ENCODE data around the gene PPCDC. TPM values are rescaled to one million over a fixed set of nuclear protein-coding genes. Genes with fewer than 3 reads are reported as not detected.

The PPCDC gene
- total RNA-seq, 1 donor = 7.8 TPM

DNA sequence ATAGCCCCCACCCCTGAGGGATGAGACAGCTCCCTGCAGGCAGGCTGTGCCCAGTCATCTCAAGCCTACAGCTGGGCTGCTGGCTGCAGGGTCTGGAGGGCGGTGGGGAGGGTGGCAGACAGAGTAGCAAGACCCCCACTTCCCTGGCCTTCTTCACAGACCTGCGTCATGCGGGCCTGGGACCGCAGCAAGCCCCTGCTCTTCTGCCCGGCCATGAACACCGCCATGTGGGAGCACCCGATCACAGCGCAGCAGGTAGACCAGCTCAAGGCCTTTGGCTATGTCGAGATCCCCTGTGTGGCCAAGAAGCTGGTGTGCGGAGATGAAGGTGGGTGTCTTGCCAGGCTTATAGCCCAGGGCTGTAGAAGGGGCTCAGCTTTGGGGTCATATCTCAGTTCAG, 25.0 kb downstream of the PPCDC start:
- H3K4me3 ChIP-seq (ENCODE audit: low read depth, low read length) = no peak overlapping the region
- no peak for DNase-seq (ENCODE audit: low read depth)
- no peak for TF ChIP-seq CTCF (IDR thresholded peaks at IDR 0.05; ENCODE audit: insufficient read depth, low read depth, low read length)

- DNase-seq (ENCODE audit: low read depth) = peak; percentile 51
- no peak overlapping the region for H3K4me3 ChIP-seq (ENCODE audit: low read depth, low read length)
- TF ChIP-seq CTCF (IDR thresholded peaks at IDR 0.05; ENCODE audit: insufficient read depth, low read depth, low read length) = no peak
Measured at GRCh38 chr15:75049392-75049791, 26.0 kb downstream of the PPCDC start.

DNA sequence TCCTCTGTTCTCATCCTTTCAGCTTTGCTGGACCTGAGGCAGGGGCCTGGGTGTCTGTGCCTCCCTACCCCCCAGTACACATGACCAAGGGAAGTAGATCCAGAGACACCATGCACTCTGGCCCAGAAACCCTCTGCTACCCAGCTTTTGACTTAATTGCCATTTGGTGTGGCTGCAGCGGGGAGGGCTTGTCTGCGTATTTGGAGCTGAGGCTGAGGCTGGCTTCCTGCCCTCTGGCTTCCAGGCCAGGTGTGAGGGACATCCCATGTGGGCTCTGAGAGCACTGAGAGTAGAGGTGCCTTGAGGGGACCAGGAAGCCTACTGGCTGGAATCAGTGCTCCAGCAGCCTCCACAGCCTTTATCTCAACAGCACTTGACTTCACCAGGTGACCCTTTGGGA, 26.9 kb downstream of the PPCDC start:
- no peak for DNase-seq (ENCODE audit: low read depth)
- no peak for TF ChIP-seq CTCF (IDR thresholded peaks at IDR 0.05; ENCODE audit: insufficient read depth, low read depth, low read length)
- no peak overlapping the region for H3K4me3 ChIP-seq (ENCODE audit: low read depth, low read length)

DNA sequence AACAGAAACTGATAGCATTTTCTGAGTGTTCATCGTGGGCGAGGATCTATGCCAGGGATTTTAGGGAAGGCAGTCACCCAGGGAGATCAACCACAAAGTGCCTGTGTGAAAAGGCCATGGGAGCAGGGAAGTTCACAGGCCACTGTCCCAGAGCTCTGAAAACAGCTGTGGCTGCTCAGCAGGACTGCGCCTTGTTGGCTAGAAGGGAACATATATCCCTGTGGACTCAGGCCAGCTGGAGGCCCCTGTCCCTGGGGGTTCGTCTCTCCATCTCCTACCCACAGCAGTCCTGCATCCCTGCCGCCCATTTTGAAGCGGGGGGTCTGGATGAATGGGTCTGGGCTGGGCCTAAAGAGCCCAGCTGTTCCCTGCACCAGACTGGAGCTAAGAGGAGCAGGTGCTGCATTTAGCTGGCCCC, 27.8 kb downstream of the PPCDC start:
- peak; percentile 76 for DNase-seq (ENCODE audit: low read depth)
- TF ChIP-seq CTCF (IDR thresholded peaks at IDR 0.05; ENCODE audit: insufficient read depth, low read depth, low read length) = no peak

GRCh38 chr15:75051711-75052110, 28.3 kb downstream of the PPCDC start:
- no peak overlapping the region for H3K4me3 ChIP-seq (ENCODE audit: low read depth, low read length)
- TF ChIP-seq CTCF (IDR thresholded peaks at IDR 0.05; ENCODE audit: insufficient read depth, low read depth, low read length) = no peak
- DNase-seq (ENCODE audit: low read depth) = no peak

More for the DNA sequence above, 27.8 kb downstream of the PPCDC start:
- H3K4me3 ChIP-seq (ENCODE audit: low read depth, low read length) = no peak overlapping the region

GRCh38 chr15:75052972-75053747, 29.8 kb downstream of the PPCDC start:
- no peak for DNase-seq (ENCODE audit: low read depth)
- TF ChIP-seq CTCF (IDR thresholded peaks at IDR 0.05; ENCODE audit: insufficient read depth, low read depth, low read length) = no peak
- no peak overlapping the region for H3K4me3 ChIP-seq (ENCODE audit: low read depth, low read length)

DNA sequence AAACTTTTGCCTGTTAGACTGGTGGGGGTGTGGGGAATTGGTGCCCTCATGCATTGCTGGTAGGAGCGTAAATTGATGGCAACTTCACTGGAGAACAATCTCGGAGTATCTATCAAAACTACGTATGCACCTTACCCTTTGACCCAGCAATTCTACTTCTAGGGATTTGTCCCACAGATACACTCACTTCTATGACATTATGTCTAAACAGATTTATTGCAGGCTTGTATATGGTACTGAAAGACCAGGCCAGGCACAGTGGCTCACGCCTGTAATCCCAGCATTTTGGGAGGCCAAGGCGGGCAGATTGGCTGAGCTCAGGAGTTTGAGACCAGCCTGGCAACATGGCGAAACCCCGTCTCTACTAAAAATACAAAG, 30.3 kb downstream of the PPCDC start:
- H3K4me3 ChIP-seq (ENCODE audit: low read depth, low read length) = no peak overlapping the region
- TF ChIP-seq CTCF (IDR thresholded peaks at IDR 0.05; ENCODE audit: insufficient read depth, low read depth, low read length) = no peak
- DNase-seq (ENCODE audit: low read depth) = no peak

All from fibroblast of villous mesenchyme (primary cell).